LNCaP clone FGC (cell line): Measurements from ENCODE around the gene TSPAN5.

Source experiments
- DNase-seq: peaks from one replicate; pipeline ENCODE4 v3.0.0-alpha.2; 2011; ENCODE audit warnings: low read depth
- H3K4me3 ChIP-seq: 2 replicates; pipeline ENCODE4 v1.5.1; 2011; ENCODE audit warnings: mild to moderate bottlenecking, low read depth, low read length, control low read depth
- TF ChIP-seq, protein P1 (sequence below): IDR thresholded peaks from 2 replicates; pipeline ENCODE4 v1.5.1; 2012; ENCODE audit warnings: mild to moderate bottlenecking; ENCODE audit not compliant: control insufficient read depth, insufficient read depth; ENCODE audit errors: extremely low read depth

The TSPAN5 gene

DNA sequence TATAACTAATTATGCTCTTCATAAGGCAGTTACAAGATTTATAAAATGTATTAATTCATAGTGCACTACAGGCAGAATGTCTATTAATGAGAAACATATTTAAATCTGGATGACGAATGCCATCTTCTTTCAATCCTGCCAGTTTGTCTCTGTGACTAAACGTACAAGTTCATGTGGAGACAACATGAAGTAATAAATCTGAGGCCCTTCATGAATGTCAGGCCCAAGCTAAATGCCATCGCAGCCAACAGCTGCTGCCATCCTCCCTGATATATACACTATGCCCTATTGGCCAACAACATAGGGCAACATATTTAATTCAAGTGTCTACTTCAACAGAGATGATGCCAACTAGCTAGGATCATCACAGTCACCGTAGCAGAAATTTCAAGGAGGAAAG, 43.7 kb downstream of the TSPAN5 start:
- TF ChIP-seq, protein P1, sequence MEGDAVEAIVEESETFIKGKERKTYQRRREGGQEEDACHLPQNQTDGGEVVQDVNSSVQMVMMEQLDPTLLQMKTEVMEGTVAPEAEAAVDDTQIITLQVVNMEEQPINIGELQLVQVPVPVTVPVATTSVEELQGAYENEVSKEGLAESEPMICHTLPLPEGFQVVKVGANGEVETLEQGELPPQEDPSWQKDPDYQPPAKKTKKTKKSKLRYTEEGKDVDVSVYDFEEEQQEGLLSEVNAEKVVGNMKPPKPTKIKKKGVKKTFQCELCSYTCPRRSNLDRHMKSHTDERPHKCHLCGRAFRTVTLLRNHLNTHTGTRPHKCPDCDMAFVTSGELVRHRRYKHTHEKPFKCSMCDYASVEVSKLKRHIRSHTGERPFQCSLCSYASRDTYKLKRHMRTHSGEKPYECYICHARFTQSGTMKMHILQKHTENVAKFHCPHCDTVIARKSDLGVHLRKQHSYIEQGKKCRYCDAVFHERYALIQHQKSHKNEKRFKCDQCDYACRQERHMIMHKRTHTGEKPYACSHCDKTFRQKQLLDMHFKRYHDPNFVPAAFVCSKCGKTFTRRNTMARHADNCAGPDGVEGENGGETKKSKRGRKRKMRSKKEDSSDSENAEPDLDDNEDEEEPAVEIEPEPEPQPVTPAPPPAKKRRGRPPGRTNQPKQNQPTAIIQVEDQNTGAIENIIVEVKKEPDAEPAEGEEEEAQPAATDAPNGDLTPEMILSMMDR: no peak
- H3K4me3 ChIP-seq: no peak overlapping the region
- no peak for DNase-seq

DNA sequence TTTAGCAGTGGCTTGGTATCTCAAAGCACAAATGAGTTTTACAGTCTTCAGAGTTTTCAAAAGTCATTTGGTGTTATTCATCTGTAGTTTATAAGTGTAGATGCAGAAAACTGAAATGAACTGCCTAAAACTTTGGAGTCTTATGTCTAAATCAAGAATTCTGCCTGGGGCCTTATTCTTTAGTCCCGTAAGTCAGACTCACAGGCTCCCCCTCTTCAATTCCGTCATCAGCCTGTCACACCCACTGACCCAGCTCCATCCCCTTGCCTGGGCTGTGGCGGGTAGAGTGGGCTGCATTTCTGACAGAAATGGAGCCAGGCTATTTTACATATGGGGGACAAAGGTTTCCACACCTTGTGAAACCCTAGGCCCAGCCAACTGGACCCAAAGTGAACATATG, 44.3 kb downstream of the TSPAN5 start:
- no peak overlapping the region for H3K4me3 ChIP-seq
- DNase-seq: no peak
- TF ChIP-seq, protein P1: no peak

DNA sequence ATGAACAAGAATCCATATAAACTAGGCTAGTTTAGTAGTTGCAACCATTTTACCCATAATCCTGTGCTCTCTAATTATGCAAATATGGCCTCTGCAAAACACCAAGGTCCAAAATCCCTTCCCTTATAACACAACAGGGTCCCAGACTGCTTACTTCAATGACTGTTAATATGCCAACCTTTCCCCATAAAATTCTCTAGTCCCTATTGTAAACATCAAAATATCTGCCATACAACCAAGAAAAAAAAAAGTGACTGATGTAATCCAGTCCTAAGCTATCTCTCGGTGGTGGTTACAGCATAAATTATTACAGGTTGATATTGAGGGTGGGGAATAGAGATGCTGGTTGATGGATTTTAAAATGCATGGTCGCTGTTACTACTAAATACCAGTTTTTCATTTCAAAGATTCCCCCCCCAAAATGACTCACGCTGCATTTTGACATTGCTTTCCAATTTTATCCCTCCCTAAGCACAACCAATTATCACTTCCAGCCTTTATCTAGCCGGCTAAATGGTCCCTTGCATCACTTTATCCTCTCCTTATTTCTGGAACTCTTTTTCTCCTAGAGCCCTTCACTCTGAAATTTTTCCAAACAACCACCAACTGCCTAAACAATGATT, 44.8 kb downstream of the TSPAN5 start:
- TF ChIP-seq, protein P1: no peak
- DNase-seq: peak; percentile 10
- H3K4me3 ChIP-seq: no peak overlapping the region

DNA sequence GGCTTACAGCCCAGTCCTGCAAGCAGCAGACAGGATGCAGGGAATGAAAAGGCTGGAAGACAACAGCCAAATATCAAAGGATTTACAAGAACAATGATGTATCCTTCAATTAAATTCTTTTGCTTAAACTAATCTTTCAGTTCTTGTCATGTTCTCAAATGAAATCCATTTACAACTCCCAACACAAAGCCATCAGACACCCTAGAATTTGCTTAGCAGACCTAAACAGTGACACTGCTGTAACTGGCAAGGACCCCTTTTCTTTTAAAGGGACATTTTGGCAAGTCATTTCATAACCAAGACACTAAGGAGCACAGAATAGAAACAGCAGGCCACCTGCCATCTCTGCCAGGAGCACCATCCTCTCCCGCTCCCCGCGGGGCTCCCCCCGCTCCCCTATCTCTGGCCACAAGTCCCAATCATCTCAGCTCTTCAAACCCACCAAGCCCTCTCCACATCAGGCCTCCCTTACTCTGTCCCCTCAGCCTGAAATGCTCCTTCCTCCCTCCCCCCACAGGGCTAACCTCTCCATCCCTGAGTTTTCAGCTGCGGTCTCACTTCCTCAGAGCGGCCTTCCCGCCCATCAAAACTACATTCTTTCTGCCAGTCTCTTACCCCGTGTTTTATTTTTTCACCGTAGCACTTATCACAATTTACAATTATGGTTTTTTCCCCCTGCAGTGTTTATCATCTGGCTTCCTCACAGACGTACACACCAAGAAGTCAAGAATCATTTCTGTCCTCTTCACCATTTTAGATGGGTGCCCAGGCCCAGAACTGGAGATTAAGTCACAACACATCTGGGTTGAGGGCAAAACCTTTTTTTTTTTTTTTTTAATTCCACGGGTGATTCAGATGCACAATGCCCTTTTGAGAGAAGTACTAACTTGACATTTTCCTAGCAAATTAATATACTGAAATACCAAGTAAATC, 45.8 kb downstream of the TSPAN5 start:
- no peak for DNase-seq
- TF ChIP-seq, protein P1: no peak
- no peak overlapping the region for H3K4me3 ChIP-seq

DNA sequence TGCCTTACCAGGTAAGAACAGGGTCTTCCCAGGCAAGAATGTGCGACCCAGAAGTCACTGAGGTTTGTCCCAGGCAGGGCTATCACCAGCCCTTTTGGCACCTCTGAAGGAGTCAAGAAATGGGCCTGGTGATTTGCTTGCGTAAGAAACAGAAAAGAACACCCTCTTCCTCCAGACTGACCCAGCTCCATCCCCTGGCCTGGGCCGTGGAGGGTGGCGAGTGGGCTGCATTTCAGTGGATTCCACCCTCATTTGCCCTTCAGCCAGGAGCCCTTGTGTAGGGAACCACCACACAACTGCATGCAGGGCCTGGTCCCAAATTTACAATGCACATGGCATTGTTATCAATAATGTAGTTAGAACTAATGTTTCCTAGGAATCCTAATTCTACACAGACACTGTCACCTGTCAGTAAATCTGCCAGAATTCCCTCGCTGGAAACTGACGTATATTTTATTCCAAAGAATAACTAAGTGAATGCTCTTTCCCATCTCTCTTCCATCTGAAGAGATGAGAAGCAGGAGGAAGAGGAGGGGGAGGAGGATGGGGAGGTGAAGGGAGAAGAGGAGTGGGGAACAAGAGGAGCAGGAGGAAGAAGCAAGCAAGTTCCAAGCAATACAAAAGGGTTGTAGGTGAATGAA, 46.6 kb downstream of the TSPAN5 start:
- DNase-seq: no peak
- H3K4me3 ChIP-seq: no peak overlapping the region
- TF ChIP-seq, protein P1: no peak

DNA sequence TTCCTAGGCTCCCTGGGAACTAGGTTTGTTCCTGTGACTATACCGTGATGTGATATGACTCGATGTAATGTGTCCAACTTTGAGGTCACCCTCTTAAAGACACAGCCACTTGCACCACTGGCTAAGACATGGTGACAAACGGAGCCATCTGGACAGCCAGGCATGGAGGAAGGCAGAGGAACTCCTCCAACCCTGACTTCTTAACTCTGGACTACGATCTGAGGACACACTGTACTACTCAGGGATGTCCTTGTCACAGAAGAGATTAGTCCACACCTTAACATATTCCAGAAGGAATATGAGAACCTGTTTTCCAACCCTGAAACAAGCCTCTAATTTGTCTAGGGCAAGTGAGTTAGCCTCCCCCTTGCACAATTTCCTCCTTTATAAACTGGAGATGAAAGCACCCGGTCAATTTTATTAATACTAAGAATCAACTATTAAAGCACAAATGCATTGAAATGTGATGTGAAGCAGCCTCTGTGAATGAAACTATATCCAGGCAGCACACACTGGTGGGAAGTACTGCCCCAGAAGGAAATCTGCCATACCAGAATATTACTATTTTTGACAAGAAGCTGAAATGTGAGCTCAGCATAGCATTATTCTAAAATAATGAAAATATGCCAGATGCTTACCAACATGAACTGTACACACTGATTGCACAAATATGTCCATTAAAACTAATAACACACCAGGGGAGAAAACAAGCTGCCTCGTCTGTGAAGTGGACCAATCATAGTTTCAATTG, 47.3 kb downstream of the TSPAN5 start:
- DNase-seq: no peak
- no peak overlapping the region for H3K4me3 ChIP-seq
- TF ChIP-seq, protein P1: no peak
